ENCODE results near the gene OSBPL9.

Gene OSBPL9

GRCh38 chr1:51789342-51789741 lies 172.4 kb downstream of the OSBPL9 start:
- TF ChIP-seq CTCF (IDR thresholded peaks at IDR 0.05) = no peak

- no peak for TF ChIP-seq CTCF (IDR thresholded peaks at IDR 0.05)
Measured at GRCh38 chr1:51790385-51790784, 173.5 kb downstream of the OSBPL9 start.

- no peak for TF ChIP-seq CTCF (IDR thresholded peaks at IDR 0.05)
Measured at GRCh38 chr1:51791888-51792287, 175.0 kb downstream of the OSBPL9 start.

GRCh38 chr1:51792864-51793263 lies 176.0 kb downstream of the OSBPL9 start:
- no peak for TF ChIP-seq CTCF (IDR thresholded peaks at IDR 0.05)

GRCh38 chr1:51794260-51794659 lies 177.4 kb downstream of the OSBPL9 start:
- TF ChIP-seq CTCF (IDR thresholded peaks at IDR 0.05) = no peak

GRCh38 chr1:51794868-51795267 lies 178.0 kb downstream of the OSBPL9 start:
- no peak for TF ChIP-seq CTCF (IDR thresholded peaks at IDR 0.05)

GRCh38 chr1:51799372-51799771 lies 182.5 kb downstream of the OSBPL9 start:
- no peak for TF ChIP-seq CTCF (IDR thresholded peaks at IDR 0.05)

GRCh38 chr1:51814513-51814912 lies 197.6 kb downstream of the OSBPL9 start:
- TF ChIP-seq CTCF (IDR thresholded peaks at IDR 0.05) = no peak
